ENCODE measurements around the gene CREM. TPM values are rescaled to one million over a fixed set of nuclear protein-coding genes. Genes with fewer than 3 reads are reported as not detected.

CREM gene
- total RNA-seq, 1 donor from 2014 or later = 19.3 TPM

GRCh38 chr10:35259769-35260397 is 133.2 kb downstream of the CREM start:
- no peaks in the 10 kb centered on the region for H3K36me3 ChIP-seq
- DNase-seq (no peak), ATAC-seq (no peak)
- no peak overlapping the region for H3K4me3 ChIP-seq
- no peaks in the 10 kb centered on the region for H3K4me1 ChIP-seq
- H3K9me3 ChIP-seq = no peaks in the 10 kb centered on the region
- no peak overlapping the region for H3K27ac ChIP-seq
- no peaks in the 10 kb centered on the region for H3K27me3 ChIP-seq (ENCODE audit: low read depth)
- TF ChIP-seq CTCF (IDR thresholded peaks at IDR 0.05) = no peak
- intact Hi-C loops (cut with DNase I) = no loop called here

GRCh38 chr10:35262436-35262835 is 135.8 kb downstream of the CREM start:
- DNase-seq (no peak), ATAC-seq (no peak)
- no peak overlapping the region for H3K4me3 ChIP-seq
- no peaks in the 10 kb centered on the region for H3K36me3 ChIP-seq
- H3K4me1 ChIP-seq = peaks cover 5% of the 10 kb centered on the region
- H3K27ac ChIP-seq = no peak overlapping the region
- intact Hi-C loops (cut with DNase I) = no loop called here
- H3K27me3 ChIP-seq (ENCODE audit: low read depth) = no peaks in the 10 kb centered on the region
- H3K9me3 ChIP-seq = no peaks in the 10 kb centered on the region
- TF ChIP-seq CTCF (IDR thresholded peaks at IDR 0.05) = no peak

Small RNA genes within 50 kb of the gene (microRNA-seq; reads per million reads assigned to microRNA genes)
- not detected for gene MIR3611 (ENCODE audit: borderline number of aligned reads)

Other genes with a start within 250 kb of the CREM start
- 36.4 TPM for gene CUL2, start 36.5 kb upstream of the CREM start, total RNA-seq
- 64.5 TPM for gene CCNY, start 209.7 kb downstream of the CREM start, total RNA-seq

Measured in lower lobe of right lung (tissue), 2 donors.